AG04450 (cell line): Measurements from ENCODE around the gene TRAF3IP1. TPM values are rescaled to one million over a fixed set of nuclear protein-coding genes. Genes with fewer than 3 reads are reported as not detected.

ENCODE experiments used
- CTCF ChIA-PET: fragments of 300-600, 350-600 bp; formaldehyde crosslinking; extraction: SDS; loops from one replicate; lab custom pipeline; 2022; ENCODE audit warnings: antibody characterized with exemption, inconsistent platforms; lab: Charles Lee
- POLR2A ChIA-PET: fragments of 350-600 bp; formaldehyde crosslinking; extraction: SDS; loops from one replicate; lab custom pipeline; 2021; ENCODE audit warnings: antibody characterized with exemption, inconsistent platforms; lab: Yijun Ruan, JAX
- DNase-seq: peaks from one replicate; pipeline ENCODE4 v3.0.0-alpha.2; 2011; ENCODE audit warnings: low read depth, low spot score
- H3K27ac ChIP-seq: one replicate; pipeline ENCODE4 v1.5.1; 2012; ENCODE audit warnings: low read depth, low read length, control low read depth
- H3K27me3 ChIP-seq: one replicate; pipeline ENCODE4 v1.6.0; 2012; ENCODE audit warnings: low read length; ENCODE audit not compliant: control insufficient read depth, insufficient read depth
- H3K4me3 ChIP-seq: 2 replicates; pipeline ENCODE4 v1.5.1; 2011; ENCODE audit warnings: mild to moderate bottlenecking, low read depth, low read length, control low read depth
- H3K9me3 ChIP-seq: 2 replicates; pipeline ENCODE4 v1.5.1; 2012; ENCODE audit warnings: low read length; ENCODE audit not compliant: control insufficient read depth, insufficient read depth
- CTCF ChIP-seq: IDR thresholded peaks from 2 replicates; pipeline ENCODE4 v1.5.1; 2011; ENCODE audit warnings: low read depth, low read length, control low read depth, inconsistent platforms
- polyA plus RNA-seq: library from polyadenylated mRNA; depleted of rRNA; stranded (reverse); fragments of >200 nt; gene quantifications from 2 replicates; pipeline ENCODE4 v1.2.3, GENCODE V29; 2011

Gene TRAF3IP1
- polyA plus RNA-seq, 1 experiment, result 5.9 TPM

GRCh38 chr2:238274152-238274865 lies 46.0 kb upstream of the TRAF3IP1 start:
- Histone ChIP-seq H3K9me3 (no peaks in the 10 kb centered on the region), H3K27ac (no peak overlapping the region), H3K27me3 (no peaks in the 10 kb centered on the region), H3K4me3 (no peak overlapping the region)
- CTCF ChIA-PET, result interaction anchor here (0.9 to 3.2 kb wide), 3 partner anchors 10 to 147 kb away, joined by 3 to 16 read pairs (median 9); no protein-coding TSS in a partner anchor
- no peak for DNase-seq
- TF ChIP-seq CTCF, result no peak
- POLR2A ChIA-PET, result no interaction called here

GRCh38 chr2:238277695-238278094 lies 42.6 kb upstream of the TRAF3IP1 start:
- Histone ChIP-seq H3K27ac (no peak overlapping the region), H3K4me3 (no peak overlapping the region), H3K9me3 (no peaks in the 10 kb centered on the region), H3K27me3 (no peaks in the 10 kb centered on the region)
- no peak for TF ChIP-seq CTCF
- POLR2A ChIA-PET, result no interaction called here
- CTCF ChIA-PET, result interaction anchor here (0.5 to 3.2 kb wide), 2 partner anchors 13 to 503 kb away, joined by 3 to 16 read pairs; no protein-coding TSS in a partner anchor
- no peak for DNase-seq

GRCh38 chr2:238278626-238279323 lies 41.5 kb upstream of the TRAF3IP1 start:
- Histone ChIP-seq H3K4me3 (no peak overlapping the region), H3K27ac (no peak overlapping the region), H3K27me3 (no peaks in the 10 kb centered on the region), H3K9me3 (no peaks in the 10 kb centered on the region)
- no peak for DNase-seq
- TF ChIP-seq CTCF, result no peak
- CTCF ChIA-PET, result interaction anchor here (1.0 to 1.6 kb wide), 2 partner anchors 15 to 23 kb away, joined by 4 read pairs; no protein-coding TSS in a partner anchor
- POLR2A ChIA-PET, result interaction anchor here (0.7 kb wide), 1 partner anchor 348 kb away, joined by 5 read pairs; no protein-coding TSS in a partner anchor

GRCh38 chr2:238279324-238279682 lies 41.0 kb upstream of the TRAF3IP1 start:
- no peak overlapping the region for H3K27ac ChIP-seq
- POLR2A ChIA-PET, result no interaction called here
- TF ChIP-seq CTCF, result no peak

More at GRCh38 chr2:238279324-238279682, 41.0 kb upstream of the TRAF3IP1 start:
- no peak for DNase-seq
- Histone ChIP-seq H3K4me3 (no peak overlapping the region), H3K9me3 (no peaks in the 10 kb centered on the region), H3K27me3 (no peaks in the 10 kb centered on the region)
- CTCF ChIA-PET, result interaction anchor here (1.0 to 1.6 kb wide), 2 partner anchors 16 to 23 kb away, joined by 4 read pairs; no protein-coding TSS in a partner anchor
